Stomach (tissue), 4 donors: Measurements from ENCODE around the gene PHKA2.

Experiments
- POLR2A ChIP-seq, 4 donors: fragments of 450-650 bp; IDR thresholded peaks; one replicate each; pipeline ENCODE4 v1.6.1; 2016; ENCODE audit warnings: antibody characterized with exemption in 4 of 4, control low read depth in 2 of 4, mild to moderate bottlenecking in 1 of 4, moderate library complexity in 1 of 4
- TF ChIP-seq, protein P1 (sequence below), 7 experiments: fragments of 450-650 bp in 4 of 7; fragments of 200-600 bp in 3 of 7; sonication (generic) in 3 of 7; IDR thresholded peaks; one replicate each; pipeline ENCODE4 v1.5.1; 2016 to 2019; ENCODE audit warnings: antibody characterized with exemption in 7 of 7, control low read depth in 2 of 7, mild to moderate bottlenecking in 1 of 7

DNA sequence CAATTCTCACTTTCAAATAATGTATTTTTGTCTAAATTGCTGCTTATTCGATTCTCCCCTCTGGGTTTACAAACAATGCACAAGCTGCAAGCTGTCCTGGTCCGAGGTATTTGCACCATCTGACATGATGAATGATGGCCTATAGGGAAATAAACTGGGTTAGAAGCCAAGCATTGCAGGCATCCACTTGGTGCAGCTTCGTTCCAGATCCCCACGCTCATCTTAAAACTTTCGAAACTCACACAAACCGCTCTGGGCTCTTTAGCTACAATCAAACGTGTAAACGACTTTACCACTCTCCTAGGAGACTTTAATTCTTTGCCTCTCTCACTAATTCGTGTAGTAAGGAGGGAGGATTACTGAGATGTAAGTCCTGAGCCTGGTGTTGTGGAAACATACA, 19.0 kb downstream of the PHKA2 start:
- TF ChIP-seq, protein P1, sequence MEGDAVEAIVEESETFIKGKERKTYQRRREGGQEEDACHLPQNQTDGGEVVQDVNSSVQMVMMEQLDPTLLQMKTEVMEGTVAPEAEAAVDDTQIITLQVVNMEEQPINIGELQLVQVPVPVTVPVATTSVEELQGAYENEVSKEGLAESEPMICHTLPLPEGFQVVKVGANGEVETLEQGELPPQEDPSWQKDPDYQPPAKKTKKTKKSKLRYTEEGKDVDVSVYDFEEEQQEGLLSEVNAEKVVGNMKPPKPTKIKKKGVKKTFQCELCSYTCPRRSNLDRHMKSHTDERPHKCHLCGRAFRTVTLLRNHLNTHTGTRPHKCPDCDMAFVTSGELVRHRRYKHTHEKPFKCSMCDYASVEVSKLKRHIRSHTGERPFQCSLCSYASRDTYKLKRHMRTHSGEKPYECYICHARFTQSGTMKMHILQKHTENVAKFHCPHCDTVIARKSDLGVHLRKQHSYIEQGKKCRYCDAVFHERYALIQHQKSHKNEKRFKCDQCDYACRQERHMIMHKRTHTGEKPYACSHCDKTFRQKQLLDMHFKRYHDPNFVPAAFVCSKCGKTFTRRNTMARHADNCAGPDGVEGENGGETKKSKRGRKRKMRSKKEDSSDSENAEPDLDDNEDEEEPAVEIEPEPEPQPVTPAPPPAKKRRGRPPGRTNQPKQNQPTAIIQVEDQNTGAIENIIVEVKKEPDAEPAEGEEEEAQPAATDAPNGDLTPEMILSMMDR (IDR thresholded peaks at IDR 0.05): no peak
- TF ChIP-seq POLR2A (IDR thresholded peaks at IDR 0.05): no peak
